Measurements from ENCODE around the gene NOL4L.

NOL4L gene

DNA sequence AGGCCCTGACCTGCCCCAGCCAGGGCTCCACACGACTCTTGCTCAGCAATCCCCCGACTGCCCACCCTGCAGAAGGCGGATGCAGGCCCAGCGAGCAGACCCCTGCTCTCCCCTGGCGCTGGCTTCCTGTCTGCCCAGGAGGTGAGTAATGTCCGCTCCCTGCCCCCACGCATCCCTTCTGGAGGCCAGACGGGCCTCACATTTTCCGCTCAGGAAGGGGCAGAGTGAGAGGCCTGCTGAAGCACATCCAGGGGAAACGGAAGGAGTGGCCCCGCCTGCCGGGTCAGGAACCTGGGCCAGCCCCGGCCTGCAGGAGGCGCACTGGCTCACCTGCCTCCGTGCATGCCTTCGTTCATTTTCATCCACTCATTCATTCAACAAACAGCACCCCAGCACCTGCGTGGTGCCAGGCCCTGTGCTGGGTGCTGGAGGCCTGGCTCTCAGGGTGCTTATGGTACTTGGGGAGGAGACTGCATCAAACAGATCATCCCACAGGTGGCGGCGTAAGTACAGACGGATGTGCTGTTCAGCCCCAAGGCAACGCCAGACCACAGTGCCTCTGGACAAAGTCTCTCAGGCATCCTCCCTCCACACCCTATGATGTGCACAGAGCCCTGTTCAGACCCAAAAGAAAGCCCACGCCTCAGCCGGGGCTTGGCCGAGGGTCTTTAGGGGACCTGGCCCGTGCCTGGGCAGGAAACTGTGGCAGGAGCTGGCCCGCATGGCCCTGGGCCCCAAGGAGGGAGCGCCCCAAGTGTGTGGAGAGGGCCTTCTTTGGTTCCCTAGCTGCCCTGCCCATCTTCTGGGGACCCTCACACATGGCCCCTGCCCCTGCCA, 114.9 kb downstream of the NOL4L start:
- Histone ChIP-seq H3K4me3 (ENCODE audit: low read depth, low read length) (no peak overlapping the region), H3K23ac (ENCODE audit: low read length) (no peak overlapping the region), H3K36me3 (ENCODE audit: control insufficient read depth in 1 of 2, insufficient read depth in 2 of 2, low read length in 2 of 2) (peaks cover 65 to 76% of the 10 kb centered on the region in 2 experiments), H3K4me1 (ENCODE audit: control insufficient read depth in 1 of 2, insufficient read depth in 2 of 2, low read length in 2 of 2) (peaks cover 29 to 33% of the 10 kb centered on the region in 2 experiments), H4K12ac (ENCODE audit: low read depth, low read length) (no peak overlapping the region), H3K9me3 (ENCODE audit: insufficient read depth, low read depth, low read length) (peaks cover 4% of the 10 kb centered on the region), H3K14ac (ENCODE audit: low read length) (no peak overlapping the region), H3K79me2 (ENCODE audit: control insufficient read depth, insufficient read depth, low read length, poor library complexity) (peaks cover 10% of the 10 kb centered on the region), H2BK120ac (ENCODE audit: insufficient read depth, low read length, poor library complexity) (no peak overlapping the region), H2BK12ac (ENCODE audit: low read length) (no peak overlapping the region), H3K27me3 (ENCODE audit: insufficient read depth, low read length) (no peaks in the 10 kb centered on the region), H3K18ac (ENCODE audit: low read length) (peak overlapping the region; percentile 79), H3K4ac (ENCODE audit: low read depth, low read length) (no peak overlapping the region), H2AFZ (ENCODE audit: insufficient read depth, low read length, poor library complexity) (no peak overlapping the region), H3K4me2 (ENCODE audit: low read length) (peak overlapping the region; percentile 3), H2BK5ac (ENCODE audit: low read depth, low read length, poor library complexity) (no peak overlapping the region), H3K9ac (ENCODE audit: low read length) (no peak overlapping the region), H3K79me1 (ENCODE audit: low read length) (peaks cover 10% of the 10 kb centered on the region), H3K27ac (ENCODE audit: low read depth, low read length) (peak overlapping the region; percentile 65), H4K8ac (ENCODE audit: low read depth, low read length) (no peak overlapping the region), H2AK5ac (ENCODE audit: low read length) (no peak overlapping the region), H4K91ac (ENCODE audit: low read depth, low read length) (peak overlapping the region; percentile 65)
- peak in 1 of 2 donors; percentile 10 for DNase-seq
- WGBS (ENCODE audit: extremely low coverage, insufficient coverage, insufficient read length) = no CpG with 5 or more reads among the region's 27 CpGs

- Histone ChIP-seq H3K4me2 (ENCODE audit: low read length) (no peak overlapping the region), H2BK12ac (ENCODE audit: low read length) (no peak overlapping the region), H3K9ac (ENCODE audit: low read length) (no peak overlapping the region), H3K79me2 (ENCODE audit: control insufficient read depth, insufficient read depth, low read length, poor library complexity) (peaks cover 2% of the 10 kb centered on the region), H3K36me3 (ENCODE audit: control insufficient read depth in 1 of 2, insufficient read depth in 2 of 2, low read length in 2 of 2) (peaks cover 68 to 76% of the 10 kb centered on the region in 2 experiments), H3K4me3 (ENCODE audit: low read depth, low read length) (no peak overlapping the region), H3K23ac (ENCODE audit: low read length) (no peak overlapping the region), H3K9me3 (ENCODE audit: insufficient read depth, low read depth, low read length) (peaks cover 1% of the 10 kb centered on the region), H3K79me1 (ENCODE audit: low read length) (peaks cover 3% of the 10 kb centered on the region), H3K4ac (ENCODE audit: low read depth, low read length) (peak overlapping the region; percentile 39), H4K91ac (ENCODE audit: low read depth, low read length) (no peak overlapping the region), H4K8ac (ENCODE audit: low read depth, low read length) (no peak overlapping the region), H2AFZ (ENCODE audit: insufficient read depth, low read length, poor library complexity) (no peak overlapping the region), H2BK120ac (ENCODE audit: insufficient read depth, low read length, poor library complexity) (no peak overlapping the region), H2AK5ac (ENCODE audit: low read length) (peak overlapping the region; percentile 25), H3K4me1 (ENCODE audit: control insufficient read depth in 1 of 2, insufficient read depth in 2 of 2, low read length in 2 of 2) (peaks cover 16 to 24% of the 10 kb centered on the region in 2 experiments), H3K14ac (ENCODE audit: low read length) (no peak overlapping the region), H4K12ac (ENCODE audit: low read depth, low read length) (no peak overlapping the region), H3K27me3 (ENCODE audit: insufficient read depth, low read length) (no peaks in the 10 kb centered on the region), H3K27ac (ENCODE audit: low read depth, low read length) (no peak overlapping the region), H3K18ac (ENCODE audit: low read length) (peak overlapping the region; percentile 79), H2BK5ac (ENCODE audit: low read depth, low read length, poor library complexity) (no peak overlapping the region)
- no CpG with 5 or more reads among the region's 7 CpGs for WGBS (ENCODE audit: extremely low coverage, insufficient coverage, insufficient read length)
- no peak for DNase-seq
Observed at GRCh38 chr20:32468860-32469259, 116.3 kb downstream of the NOL4L start.

DNA sequence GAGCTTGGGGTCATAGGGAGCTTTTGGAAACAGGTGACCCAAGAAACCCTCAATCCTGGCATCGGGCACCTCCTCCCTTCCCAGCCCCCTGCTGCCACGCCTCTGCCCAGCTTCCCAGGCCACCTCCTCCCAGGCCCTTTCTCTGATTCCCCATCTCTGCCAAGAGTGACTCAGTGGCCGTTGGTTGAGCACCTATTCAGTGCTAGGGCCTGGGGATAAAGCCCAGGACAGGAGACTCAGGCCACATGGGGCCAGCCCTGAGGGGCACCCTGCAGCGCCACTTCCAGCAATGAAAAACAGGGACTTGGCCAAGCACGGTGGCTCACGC, 116.9 kb downstream of the NOL4L start:
- H2BK12ac ChIP-seq (ENCODE audit: low read length) = no peak overlapping the region
- peak overlapping the region; percentile 35 for H3K4ac ChIP-seq (ENCODE audit: low read depth, low read length)
- H3K18ac ChIP-seq (ENCODE audit: low read length) = peak overlapping the region; percentile 44
- H3K9ac ChIP-seq (ENCODE audit: low read length) = no peak overlapping the region
- no peak overlapping the region for H3K23ac ChIP-seq (ENCODE audit: low read length)
- peaks cover 68 to 76% of the 10 kb centered on the region in 2 experiments for H3K36me3 ChIP-seq (ENCODE audit: control insufficient read depth in 1 of 2, insufficient read depth in 2 of 2, low read length in 2 of 2)
- H3K27ac ChIP-seq (ENCODE audit: low read depth, low read length) = no peak overlapping the region
- no peak overlapping the region for H2BK120ac ChIP-seq (ENCODE audit: insufficient read depth, low read length, poor library complexity)
- H3K4me1 ChIP-seq (ENCODE audit: control insufficient read depth in 1 of 2, insufficient read depth in 2 of 2, low read length in 2 of 2) = peaks cover 13 to 24% of the 10 kb centered on the region in 2 experiments
- H4K12ac ChIP-seq (ENCODE audit: low read depth, low read length) = no peak overlapping the region
- no peak overlapping the region for H3K4me3 ChIP-seq (ENCODE audit: low read depth, low read length)
- no peak overlapping the region for H3K14ac ChIP-seq (ENCODE audit: low read length)
- H3K79me2 ChIP-seq (ENCODE audit: control insufficient read depth, insufficient read depth, low read length, poor library complexity) = peaks cover 2% of the 10 kb centered on the region
- no CpG with 5 or more reads among the region's 6 CpGs for WGBS (ENCODE audit: extremely low coverage, insufficient coverage, insufficient read length)
- H2BK5ac ChIP-seq (ENCODE audit: low read depth, low read length, poor library complexity) = no peak overlapping the region
- DNase-seq = no peak
- peaks cover 3% of the 10 kb centered on the region for H3K79me1 ChIP-seq (ENCODE audit: low read length)
- H2AFZ ChIP-seq (ENCODE audit: insufficient read depth, low read length, poor library complexity) = no peak overlapping the region
- H3K27me3 ChIP-seq (ENCODE audit: insufficient read depth, low read length) = no peaks in the 10 kb centered on the region
- no peaks in the 10 kb centered on the region for H3K9me3 ChIP-seq (ENCODE audit: insufficient read depth, low read depth, low read length)
- no peak overlapping the region for H4K8ac ChIP-seq (ENCODE audit: low read depth, low read length)
- H3K4me2 ChIP-seq (ENCODE audit: low read length) = no peak overlapping the region
- no peak overlapping the region for H2AK5ac ChIP-seq (ENCODE audit: low read length)
- H4K91ac ChIP-seq (ENCODE audit: low read depth, low read length) = no peak overlapping the region

DNA sequence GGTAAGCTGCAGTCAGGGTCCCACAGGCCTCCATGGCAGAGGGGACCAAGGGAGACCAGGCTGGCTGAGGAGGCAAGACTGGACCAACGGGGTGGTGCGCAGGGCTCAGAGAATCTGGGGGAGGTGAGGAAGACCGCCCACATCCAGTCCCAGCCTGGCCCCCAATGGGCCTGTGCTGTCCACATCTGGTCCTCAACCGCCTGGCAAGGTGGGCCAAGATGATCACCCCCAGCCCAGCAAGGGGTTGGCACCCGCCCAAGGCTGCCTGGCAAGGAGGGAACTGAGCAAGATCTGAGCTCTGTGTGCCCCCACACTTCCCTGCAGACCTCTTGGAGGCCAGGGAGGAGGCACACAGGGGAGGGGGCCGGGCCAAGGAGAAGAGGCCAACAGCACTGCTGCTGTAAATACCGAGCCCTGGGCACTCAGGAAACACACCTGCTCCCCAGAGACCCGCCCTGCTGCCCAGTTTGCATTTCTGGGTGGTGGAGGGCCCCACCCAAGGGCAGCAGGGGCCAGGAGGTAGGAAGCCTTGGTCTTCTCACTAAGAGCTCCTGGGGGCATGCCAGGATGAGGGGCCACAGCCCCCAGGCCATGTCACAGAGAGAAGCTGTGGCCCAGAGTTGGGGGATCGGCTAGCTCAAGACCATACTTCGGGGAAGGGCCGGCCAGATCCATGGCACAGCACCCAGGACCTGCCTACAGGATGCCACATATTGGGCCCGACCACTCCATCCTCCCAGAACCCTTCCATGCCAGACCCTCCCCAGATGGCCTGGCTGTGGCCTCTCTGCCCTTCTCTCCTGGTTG, 117.4 kb downstream of the NOL4L start:
- no CpG with 5 or more reads among the region's 12 CpGs for WGBS (ENCODE audit: extremely low coverage, insufficient coverage, insufficient read length)
- H3K18ac ChIP-seq (ENCODE audit: low read length) = peak overlapping the region; percentile 41
- no peak overlapping the region for H3K14ac ChIP-seq (ENCODE audit: low read length)
- no peak overlapping the region for H2BK12ac ChIP-seq (ENCODE audit: low read length)
- no peak overlapping the region for H4K91ac ChIP-seq (ENCODE audit: low read depth, low read length)
- H2BK5ac ChIP-seq (ENCODE audit: low read depth, low read length, poor library complexity) = no peak overlapping the region
- no peak overlapping the region for H3K23ac ChIP-seq (ENCODE audit: low read length)
- no peaks in the 10 kb centered on the region for H3K27me3 ChIP-seq (ENCODE audit: insufficient read depth, low read length)
- peaks cover 13 to 24% of the 10 kb centered on the region in 2 experiments for H3K4me1 ChIP-seq (ENCODE audit: control insufficient read depth in 1 of 2, insufficient read depth in 2 of 2, low read length in 2 of 2)
- no peak overlapping the region for H3K9ac ChIP-seq (ENCODE audit: low read length)
- no peak overlapping the region for H2AK5ac ChIP-seq (ENCODE audit: low read length)
- H3K4me2 ChIP-seq (ENCODE audit: low read length) = no peak overlapping the region
- no peaks in the 10 kb centered on the region for H3K9me3 ChIP-seq (ENCODE audit: insufficient read depth, low read depth, low read length)
- no peak overlapping the region for H3K4me3 ChIP-seq (ENCODE audit: low read depth, low read length)
- H4K12ac ChIP-seq (ENCODE audit: low read depth, low read length) = no peak overlapping the region
- no peak overlapping the region for H4K8ac ChIP-seq (ENCODE audit: low read depth, low read length)
- H3K79me1 ChIP-seq (ENCODE audit: low read length) = peaks cover 3% of the 10 kb centered on the region
- no peak overlapping the region for H2BK120ac ChIP-seq (ENCODE audit: insufficient read depth, low read length, poor library complexity)
- peak overlapping the region; percentile 35 for H3K4ac ChIP-seq (ENCODE audit: low read depth, low read length)
- no peak overlapping the region for H3K27ac ChIP-seq (ENCODE audit: low read depth, low read length)
- no peaks in the 10 kb centered on the region for H3K79me2 ChIP-seq (ENCODE audit: control insufficient read depth, insufficient read depth, low read length, poor library complexity)
- H3K36me3 ChIP-seq (ENCODE audit: control insufficient read depth in 1 of 2, insufficient read depth in 2 of 2, low read length in 2 of 2) = peaks cover 65 to 76% of the 10 kb centered on the region in 2 experiments
- H2AFZ ChIP-seq (ENCODE audit: insufficient read depth, low read length, poor library complexity) = no peak overlapping the region
- no peak for DNase-seq
